ENCODE results near the gene STEAP4.

STEAP4 gene

GRCh38 chr7:88306590-88307048 lies at the start of gene STEAP4:
Gene STEAP4, minus strand, starts transcription at chr7:88306894. Its CDS starts 22,625 bp downstream, at chr7:88284269.
- Histone ChIP-seq H3K27me3 (ENCODE audit: control insufficient read depth, insufficient read depth, low read length) (peaks cover 26% of the 10 kb centered on the region), H3K9me3 (ENCODE audit: control insufficient read depth, insufficient read depth, low read length) (no peaks in the 10 kb centered on the region), H3K4me3 (ENCODE audit: low read depth, low read length) (peak within 1 kb of the TSS; percentile 67), H3K4me1 (ENCODE audit: control insufficient read depth, insufficient read depth, low read length) (no peaks in the 10 kb centered on the region), H3K9ac (ENCODE audit: low read depth, low read length) (no peak within 1 kb of the TSS), H3K36me3 (ENCODE audit: control insufficient read depth, insufficient read depth, low read length) (no peaks in the 10 kb centered on the region)

- no peaks in the 10 kb centered on the region for H3K27me3 ChIP-seq (ENCODE audit: control insufficient read depth, insufficient read depth, low read length)
- H3K4me3 ChIP-seq (ENCODE audit: low read depth, low read length), result no peak overlapping the region
- no peaks in the 10 kb centered on the region for H3K4me1 ChIP-seq (ENCODE audit: control insufficient read depth, insufficient read depth, low read length)
- no peaks in the 10 kb centered on the region for H3K9me3 ChIP-seq (ENCODE audit: control insufficient read depth, insufficient read depth, low read length)
- H3K9ac ChIP-seq (ENCODE audit: low read depth, low read length), result no peak overlapping the region
- no peaks in the 10 kb centered on the region for H3K36me3 ChIP-seq (ENCODE audit: control insufficient read depth, insufficient read depth, low read length)
Measured at GRCh38 chr7:88355011-88355410, 48.3 kb upstream of the STEAP4 start.

DNA sequence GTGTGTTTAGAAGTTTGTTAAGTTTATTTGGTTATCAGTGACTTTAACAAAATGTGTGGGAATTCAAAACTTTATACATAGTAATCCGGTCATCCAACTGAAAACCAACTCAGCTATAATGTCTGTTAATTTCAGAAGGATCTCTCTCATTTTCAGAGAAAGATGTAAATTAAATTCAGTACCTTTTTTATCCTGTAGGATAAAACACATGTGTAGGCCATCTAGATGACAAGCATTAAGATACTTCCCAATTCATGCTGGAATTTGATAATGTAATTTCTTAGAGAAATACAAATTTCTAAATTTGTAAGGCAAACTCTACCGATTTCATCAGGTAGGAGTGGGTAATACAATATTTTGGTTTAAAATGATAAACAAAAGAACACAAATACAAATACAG lies 43.4 kb upstream of the STEAP4 start:
- H3K4me3 ChIP-seq (ENCODE audit: low read depth, low read length), result no peak overlapping the region
- peaks cover 9% of the 10 kb centered on the region for H3K4me1 ChIP-seq (ENCODE audit: control insufficient read depth, insufficient read depth, low read length)
- no peaks in the 10 kb centered on the region for H3K27me3 ChIP-seq (ENCODE audit: control insufficient read depth, insufficient read depth, low read length)
- no peak overlapping the region for H3K9ac ChIP-seq (ENCODE audit: low read depth, low read length)
- H3K9me3 ChIP-seq (ENCODE audit: control insufficient read depth, insufficient read depth, low read length), result no peaks in the 10 kb centered on the region
- no peaks in the 10 kb centered on the region for H3K36me3 ChIP-seq (ENCODE audit: control insufficient read depth, insufficient read depth, low read length)

DNA sequence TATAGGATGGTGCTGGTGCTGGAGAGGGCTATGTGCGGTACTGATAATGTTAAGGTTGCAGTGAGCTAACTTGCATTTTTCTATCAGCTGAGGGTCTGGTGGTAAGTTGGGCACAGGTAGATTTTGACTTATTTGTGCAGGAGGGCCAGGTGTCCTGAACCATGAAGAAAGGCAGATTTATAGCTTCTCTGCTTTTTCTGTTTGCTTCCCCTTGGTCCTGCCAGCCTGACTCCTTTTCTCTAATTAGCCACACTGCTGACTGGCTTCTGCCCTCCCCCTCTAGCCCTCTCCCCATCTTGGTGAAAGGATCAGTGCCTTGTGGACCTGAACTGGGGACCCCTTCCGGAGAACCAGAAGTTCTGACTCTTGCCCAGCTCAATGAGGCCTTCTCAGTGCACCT lies 40.8 kb upstream of the STEAP4 start:
- Histone ChIP-seq H3K9ac (ENCODE audit: low read depth, low read length) (no peak overlapping the region), H3K4me3 (ENCODE audit: low read depth, low read length) (no peak overlapping the region), H3K36me3 (ENCODE audit: control insufficient read depth, insufficient read depth, low read length) (no peaks in the 10 kb centered on the region), H3K9me3 (ENCODE audit: control insufficient read depth, insufficient read depth, low read length) (no peaks in the 10 kb centered on the region), H3K4me1 (ENCODE audit: control insufficient read depth, insufficient read depth, low read length) (peaks cover 9% of the 10 kb centered on the region), H3K27me3 (ENCODE audit: control insufficient read depth, insufficient read depth, low read length) (no peaks in the 10 kb centered on the region)

DNA sequence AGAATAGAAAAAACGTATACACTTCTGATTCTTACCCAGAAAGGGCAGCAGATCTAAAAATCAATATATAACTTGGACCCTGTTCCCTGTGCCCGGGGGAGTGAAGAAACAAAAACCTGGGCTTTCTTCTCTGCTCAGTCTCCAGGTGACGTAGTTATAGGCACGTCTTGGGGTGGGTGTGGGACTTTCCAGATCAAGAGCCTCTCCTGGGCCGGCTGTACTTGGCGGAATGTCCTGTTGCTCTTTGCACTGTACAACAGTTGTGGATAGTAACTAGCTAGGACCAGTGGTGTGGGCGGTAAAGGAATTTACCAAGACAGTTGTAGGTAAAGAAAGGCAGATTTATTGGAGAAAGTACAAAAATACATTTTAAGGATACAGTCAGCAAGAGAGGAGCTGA lies 40.4 kb upstream of the STEAP4 start:
- H3K27me3 ChIP-seq (ENCODE audit: control insufficient read depth, insufficient read depth, low read length), result no peaks in the 10 kb centered on the region
- H3K4me3 ChIP-seq (ENCODE audit: low read depth, low read length), result no peak overlapping the region
- H3K36me3 ChIP-seq (ENCODE audit: control insufficient read depth, insufficient read depth, low read length), result no peaks in the 10 kb centered on the region
- no peak overlapping the region for H3K9ac ChIP-seq (ENCODE audit: low read depth, low read length)
- peaks cover 9% of the 10 kb centered on the region for H3K4me1 ChIP-seq (ENCODE audit: control insufficient read depth, insufficient read depth, low read length)
- H3K9me3 ChIP-seq (ENCODE audit: control insufficient read depth, insufficient read depth, low read length), result no peaks in the 10 kb centered on the region

DNA sequence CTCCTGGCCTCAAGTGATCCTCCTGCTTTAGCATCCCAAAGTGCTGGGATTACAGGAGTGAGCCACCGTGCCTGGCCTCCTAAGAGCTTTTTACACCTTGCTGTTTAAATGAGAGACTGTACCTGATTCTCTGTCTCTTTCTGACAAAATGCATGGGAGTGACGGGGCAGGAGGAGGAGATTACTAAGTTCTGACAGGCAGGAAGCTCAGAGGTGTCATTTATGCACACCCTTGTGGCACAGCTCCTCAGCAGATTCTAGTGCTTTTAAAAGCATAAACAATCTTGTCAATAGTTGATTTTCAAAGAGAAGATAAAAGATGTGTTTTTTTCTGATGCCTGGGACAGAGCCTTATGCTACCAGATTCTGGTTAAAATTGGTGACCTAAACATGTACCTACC lies 39.7 kb upstream of the STEAP4 start:
- no peak overlapping the region for H3K4me3 ChIP-seq (ENCODE audit: low read depth, low read length)
- no peaks in the 10 kb centered on the region for H3K27me3 ChIP-seq (ENCODE audit: control insufficient read depth, insufficient read depth, low read length)
- no peaks in the 10 kb centered on the region for H3K36me3 ChIP-seq (ENCODE audit: control insufficient read depth, insufficient read depth, low read length)
- H3K9ac ChIP-seq (ENCODE audit: low read depth, low read length), result no peak overlapping the region
- H3K9me3 ChIP-seq (ENCODE audit: control insufficient read depth, insufficient read depth, low read length), result no peaks in the 10 kb centered on the region
- peaks cover 9% of the 10 kb centered on the region for H3K4me1 ChIP-seq (ENCODE audit: control insufficient read depth, insufficient read depth, low read length)

GRCh38 chr7:88344956-88345832 lies 38.5 kb upstream of the STEAP4 start:
- H3K4me3 ChIP-seq (ENCODE audit: low read depth, low read length), result no peak overlapping the region
- peaks cover 9% of the 10 kb centered on the region for H3K4me1 ChIP-seq (ENCODE audit: control insufficient read depth, insufficient read depth, low read length)
- H3K9ac ChIP-seq (ENCODE audit: low read depth, low read length), result no peak overlapping the region
- no peaks in the 10 kb centered on the region for H3K9me3 ChIP-seq (ENCODE audit: control insufficient read depth, insufficient read depth, low read length)
- H3K36me3 ChIP-seq (ENCODE audit: control insufficient read depth, insufficient read depth, low read length), result no peaks in the 10 kb centered on the region
- H3K27me3 ChIP-seq (ENCODE audit: control insufficient read depth, insufficient read depth, low read length), result no peaks in the 10 kb centered on the region

GRCh38 chr7:88344271-88344670 lies 37.6 kb upstream of the STEAP4 start:
- peaks cover 9% of the 10 kb centered on the region for H3K4me1 ChIP-seq (ENCODE audit: control insufficient read depth, insufficient read depth, low read length)
- no peaks in the 10 kb centered on the region for H3K9me3 ChIP-seq (ENCODE audit: control insufficient read depth, insufficient read depth, low read length)
- no peaks in the 10 kb centered on the region for H3K27me3 ChIP-seq (ENCODE audit: control insufficient read depth, insufficient read depth, low read length)
- no peak overlapping the region for H3K9ac ChIP-seq (ENCODE audit: low read depth, low read length)
- H3K36me3 ChIP-seq (ENCODE audit: control insufficient read depth, insufficient read depth, low read length), result no peaks in the 10 kb centered on the region
- no peak overlapping the region for H3K4me3 ChIP-seq (ENCODE audit: low read depth, low read length)

- Histone ChIP-seq H3K4me1 (ENCODE audit: control insufficient read depth, insufficient read depth, low read length) (no peaks in the 10 kb centered on the region), H3K4me3 (ENCODE audit: low read depth, low read length) (no peak overlapping the region), H3K36me3 (ENCODE audit: control insufficient read depth, insufficient read depth, low read length) (no peaks in the 10 kb centered on the region), H3K9me3 (ENCODE audit: control insufficient read depth, insufficient read depth, low read length) (no peaks in the 10 kb centered on the region), H3K27me3 (ENCODE audit: control insufficient read depth, insufficient read depth, low read length) (no peaks in the 10 kb centered on the region), H3K9ac (ENCODE audit: low read depth, low read length) (no peak overlapping the region)
Measured at GRCh38 chr7:88339195-88339922, 32.7 kb upstream of the STEAP4 start.

DNA sequence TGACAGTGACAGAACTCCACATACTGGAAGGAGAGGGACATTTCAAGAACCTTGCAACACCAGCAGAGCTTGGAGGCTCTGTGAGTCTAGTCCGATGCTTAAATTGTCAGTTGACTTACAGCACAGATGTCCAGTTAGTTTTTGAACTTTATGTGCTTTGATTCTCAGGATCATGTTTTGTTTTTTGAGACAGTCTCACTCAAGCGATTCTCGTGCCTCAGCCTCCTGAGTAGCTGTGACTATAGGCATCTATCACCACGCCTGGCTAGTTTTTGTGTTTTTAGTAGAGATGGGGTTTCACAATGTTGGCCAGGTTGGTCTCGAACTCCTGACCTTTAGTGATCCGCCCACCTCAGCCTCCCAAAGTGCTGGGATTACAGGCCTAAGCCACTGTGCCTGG lies 31.8 kb upstream of the STEAP4 start:
- no peaks in the 10 kb centered on the region for H3K4me1 ChIP-seq (ENCODE audit: control insufficient read depth, insufficient read depth, low read length)
- no peaks in the 10 kb centered on the region for H3K27me3 ChIP-seq (ENCODE audit: control insufficient read depth, insufficient read depth, low read length)
- H3K9me3 ChIP-seq (ENCODE audit: control insufficient read depth, insufficient read depth, low read length), result no peaks in the 10 kb centered on the region
- no peaks in the 10 kb centered on the region for H3K36me3 ChIP-seq (ENCODE audit: control insufficient read depth, insufficient read depth, low read length)
- H3K9ac ChIP-seq (ENCODE audit: low read depth, low read length), result no peak overlapping the region
- H3K4me3 ChIP-seq (ENCODE audit: low read depth, low read length), result no peak overlapping the region

GRCh38 chr7:88337572-88337971 lies 30.9 kb upstream of the STEAP4 start:
- H3K9me3 ChIP-seq (ENCODE audit: control insufficient read depth, insufficient read depth, low read length), result no peaks in the 10 kb centered on the region
- no peak overlapping the region for H3K9ac ChIP-seq (ENCODE audit: low read depth, low read length)
- no peaks in the 10 kb centered on the region for H3K27me3 ChIP-seq (ENCODE audit: control insufficient read depth, insufficient read depth, low read length)
- no peaks in the 10 kb centered on the region for H3K4me1 ChIP-seq (ENCODE audit: control insufficient read depth, insufficient read depth, low read length)
- H3K36me3 ChIP-seq (ENCODE audit: control insufficient read depth, insufficient read depth, low read length), result no peaks in the 10 kb centered on the region
- no peak overlapping the region for H3K4me3 ChIP-seq (ENCODE audit: low read depth, low read length)

DNA sequence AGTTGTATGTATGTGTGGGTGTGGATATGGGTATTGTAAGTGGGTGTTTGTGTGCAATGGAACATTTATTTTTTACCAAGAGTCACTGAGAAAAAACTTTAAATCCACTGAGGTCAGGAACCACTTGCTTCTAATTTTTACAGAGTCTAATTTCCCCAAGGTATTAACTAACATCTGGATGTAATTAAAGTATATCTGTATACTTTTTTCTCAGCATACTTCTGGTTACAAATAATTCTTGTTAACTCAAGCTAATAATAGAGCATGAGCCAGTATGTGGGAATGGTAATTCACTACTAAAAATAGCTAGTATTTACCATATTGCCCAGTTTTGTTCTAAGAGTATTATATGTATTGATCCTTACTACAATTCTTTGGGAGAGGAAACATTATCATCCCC lies 24.6 kb upstream of the STEAP4 start:
- Histone ChIP-seq H3K9me3 (ENCODE audit: control insufficient read depth, insufficient read depth, low read length) (no peaks in the 10 kb centered on the region), H3K4me3 (ENCODE audit: low read depth, low read length) (no peak overlapping the region), H3K36me3 (ENCODE audit: control insufficient read depth, insufficient read depth, low read length) (no peaks in the 10 kb centered on the region), H3K4me1 (ENCODE audit: control insufficient read depth, insufficient read depth, low read length) (no peaks in the 10 kb centered on the region), H3K9ac (ENCODE audit: low read depth, low read length) (no peak overlapping the region), H3K27me3 (ENCODE audit: control insufficient read depth, insufficient read depth, low read length) (no peaks in the 10 kb centered on the region)
